Mesenchymal stem cell (in vitro differentiated cells and primary cell): ENCODE data around the gene BMI1.

Source experiments
- DNase-seq: peaks from one replicate; pipeline ENCODE4 v3.0.0-alpha.2; 2013
- H2AFZ ChIP-seq: one replicate; pipeline ENCODE4 v1.6.1; 2013; ENCODE audit warnings: low read depth, mild to moderate bottlenecking, control low read depth, inconsistent platforms, low read length, moderate library complexity
- H2AK5ac ChIP-seq: 2 replicates; pipeline ENCODE4 v1.6.1; 2013; ENCODE audit warnings: low read length, moderate library complexity, mild to moderate bottlenecking, inconsistent platforms; ENCODE audit not compliant: severe bottlenecking
- H2BK120ac ChIP-seq: one replicate; pipeline ENCODE4 v1.6.1; 2013; ENCODE audit warnings: low read depth, mild to moderate bottlenecking, inconsistent platforms, low read length, moderate library complexity
- H2BK12ac ChIP-seq, 2 experiments: one replicate each; pipeline ENCODE4 v1.6.1; 2013; ENCODE audit warnings: inconsistent platforms in 2 of 2, low read length in 2 of 2, mild to moderate bottlenecking in 2 of 2, moderate library complexity in 2 of 2, control low read depth in 1 of 2
- H2BK15ac ChIP-seq: one replicate; pipeline ENCODE4 v1.6.1; 2013; ENCODE audit warnings: mild to moderate bottlenecking, low read depth, inconsistent platforms; ENCODE audit not compliant: poor library complexity, severe bottlenecking
- H2BK5ac ChIP-seq: 2 replicates; pipeline ENCODE4 v1.6.1; 2013; ENCODE audit warnings: low read depth, mild to moderate bottlenecking, low read length, control low read depth, inconsistent platforms; ENCODE audit not compliant: poor library complexity, severe bottlenecking
- H3K14ac ChIP-seq, 2 experiments: one replicate each; pipeline ENCODE4 v1.6.1; 2013; ENCODE audit warnings: inconsistent platforms in 2 of 2, low read length in 2 of 2, control low read depth in 1 of 2, mild to moderate bottlenecking in 1 of 2, moderate library complexity in 1 of 2
- H3K18ac ChIP-seq, 2 experiments: one replicate each; pipeline ENCODE4 v1.6.1; 2013; ENCODE audit warnings: inconsistent platforms in 2 of 2, low read length in 2 of 2, control low read depth in 1 of 2, low read depth in 1 of 2, mild to moderate bottlenecking in 1 of 2
- H3K23ac ChIP-seq, 2 experiments: one replicate each; pipeline ENCODE4 v1.6.1; 2013; ENCODE audit warnings: inconsistent platforms in 2 of 2, low read length in 2 of 2, mild to moderate bottlenecking in 2 of 2, moderate library complexity in 2 of 2, control low read depth in 1 of 2
- H3K27ac ChIP-seq: 2 replicates; pipeline ENCODE4 v1.5.1; 2013; ENCODE audit warnings: mild to moderate bottlenecking, moderate library complexity, low read length, control low read depth, inconsistent platforms; ENCODE audit not compliant: poor library complexity, severe bottlenecking
- H3K27me3 ChIP-seq, 2 experiments: 2 replicates each; pipeline versions ENCODE4 v1.6.1 to v1.7.0; 2013; ENCODE audit warnings: low read length in 2 of 2, mild to moderate bottlenecking in 2 of 2, moderate library complexity in 2 of 2, control low read depth in 1 of 2, inconsistent platforms in 1 of 2; ENCODE audit not compliant: control insufficient read depth in 1 of 2, insufficient read depth in 1 of 2
- H3K36me3 ChIP-seq, 2 experiments: 2 replicates each; pipeline versions ENCODE4 v1.6.1 to v1.7.0; 2013; ENCODE audit warnings: low read length in 2 of 2, control low read depth in 1 of 2, inconsistent platforms in 1 of 2, low read depth in 1 of 2, mild to moderate bottlenecking in 1 of 2; ENCODE audit not compliant: insufficient read depth in 2 of 2, control insufficient read depth in 1 of 2
- H3K4ac ChIP-seq, 2 experiments: one replicate each; pipeline ENCODE4 v1.6.1; 2013; ENCODE audit warnings: inconsistent platforms in 2 of 2, low read length in 2 of 2, mild to moderate bottlenecking in 2 of 2, moderate library complexity in 2 of 2, control low read depth in 1 of 2, low read depth in 1 of 2
- H3K4me1 ChIP-seq: 2 replicates; pipeline ENCODE4 v1.6.1; 2013; ENCODE audit warnings: low read depth, low read length, control low read depth; ENCODE audit not compliant: control insufficient read depth, insufficient read depth
- H3K4me2 ChIP-seq: 2 replicates; pipeline ENCODE4 v1.6.1; 2013; ENCODE audit warnings: low read length, mild to moderate bottlenecking, inconsistent platforms; ENCODE audit not compliant: poor library complexity, severe bottlenecking
- H3K4me3 ChIP-seq, 2 experiments: 2 replicates each; pipeline versions ENCODE4 v1.5.1 to v1.7.0; 2013; ENCODE audit warnings: low read length in 2 of 2, mild to moderate bottlenecking in 2 of 2, control low read depth in 1 of 2, low read depth in 1 of 2; ENCODE audit not compliant: insufficient read depth in 1 of 2
- H3K79me1 ChIP-seq: replicated peaks from 2 replicates; pipeline ENCODE4 v1.6.1; 2013; ENCODE audit warnings: mild to moderate bottlenecking, control low read depth, low read length, inconsistent platforms; ENCODE audit not compliant: poor library complexity, severe bottlenecking
- H3K9ac ChIP-seq: 2 replicates; pipeline ENCODE4 v1.7.0; 2013; ENCODE audit warnings: mild to moderate bottlenecking, low read length, moderate library complexity
- H3K9me3 ChIP-seq: 2 replicates; pipeline ENCODE4 v1.7.0; 2013; ENCODE audit warnings: mild to moderate bottlenecking, low read length; ENCODE audit not compliant: control insufficient read depth
- H4K8ac ChIP-seq: one replicate; pipeline ENCODE4 v1.6.1; 2013; ENCODE audit warnings: inconsistent platforms, mild to moderate bottlenecking, low read length, moderate library complexity
- H4K91ac ChIP-seq: one replicate; pipeline ENCODE4 v1.6.1; 2013; ENCODE audit warnings: mild to moderate bottlenecking, low read length, inconsistent platforms
- WGBS: methylation state at CpG from one replicate; pipeline ENCODE4 v1.1.7; 2013; ENCODE audit warnings: mixed read lengths; 5-methylcytosine and 5-hydroxymethylcytosine counted together

The BMI1 gene

GRCh38 chr10:22285130-22285529 is 35.8 kb upstream of the BMI1 start:
- Histone ChIP-seq H3K4me2 (no peak overlapping the region), H3K27me3 (peaks cover 1% of the 10 kb centered on the region in 2 experiments), H2BK5ac (no peak overlapping the region), H4K8ac (no peak overlapping the region), H2AK5ac (no peak overlapping the region), H3K9ac (no peak overlapping the region), H3K27ac (no peak overlapping the region), H3K23ac (no peak overlapping the region), H3K4me1 (no peaks in the 10 kb centered on the region), H2BK15ac (no peak overlapping the region), H3K36me3 (no peaks in the 10 kb centered on the region), H3K18ac (no peak overlapping the region), H2AFZ (no peak overlapping the region), H3K4me3 (no peak overlapping the region), H3K4ac (no peak overlapping the region), H3K14ac (no peak overlapping the region), H2BK120ac (no peak overlapping the region), H3K79me1 (no peaks in the 10 kb centered on the region), H2BK12ac (no peak overlapping the region), H4K91ac (no peak overlapping the region), H3K9me3 (no peaks in the 10 kb centered on the region)
- WGBS: 92% methylated on average over 3 of the region's 3 CpGs
- no peak for DNase-seq

- H2BK12ac ChIP-seq: no peak overlapping the region
- no peak overlapping the region for H2BK120ac ChIP-seq
- no peak overlapping the region for H3K9ac ChIP-seq
- no peaks in the 10 kb centered on the region for H3K36me3 ChIP-seq
- H4K8ac ChIP-seq: no peak overlapping the region
- DNase-seq: no peak
- peaks cover 0 to 13% of the 10 kb centered on the region in 2 experiments for H3K27me3 ChIP-seq
- WGBS: 100% methylated on average over 3 of the region's 3 CpGs
- no peak overlapping the region for H4K91ac ChIP-seq
- no peak overlapping the region for H2BK15ac ChIP-seq
- H3K23ac ChIP-seq: no peak overlapping the region
- no peak overlapping the region for H3K4me3 ChIP-seq
- no peak overlapping the region for H3K27ac ChIP-seq
- no peak overlapping the region for H2AK5ac ChIP-seq
- no peaks in the 10 kb centered on the region for H3K79me1 ChIP-seq
- no peak overlapping the region for H3K4ac ChIP-seq
- H3K14ac ChIP-seq: no peak overlapping the region
- H3K9me3 ChIP-seq: no peaks in the 10 kb centered on the region
- H3K4me2 ChIP-seq: no peak overlapping the region
- H2AFZ ChIP-seq: no peak overlapping the region
- no peak overlapping the region for H3K18ac ChIP-seq
- H2BK5ac ChIP-seq: no peak overlapping the region
- H3K4me1 ChIP-seq: no peaks in the 10 kb centered on the region
These were observed 27.0 kb upstream of the BMI1 start for GRCh38 chr10:22293747-22294404.

- Histone ChIP-seq H3K4me2 (no peak overlapping the region), H4K8ac (no peak overlapping the region), H2AK5ac (no peak overlapping the region), H3K9ac (no peak overlapping the region), H3K9me3 (no peaks in the 10 kb centered on the region), H3K18ac (no peak overlapping the region), H2BK15ac (no peak overlapping the region), H3K4me1 (no peaks in the 10 kb centered on the region), H2BK120ac (no peak overlapping the region), H3K36me3 (no peaks in the 10 kb centered on the region), H3K27ac (no peak overlapping the region), H4K91ac (no peak overlapping the region), H2BK5ac (no peak overlapping the region), H3K14ac (no peak overlapping the region), H3K23ac (no peak overlapping the region), H3K79me1 (no peaks in the 10 kb centered on the region), H3K4me3 (no peak overlapping the region), H2BK12ac (no peak overlapping the region), H3K27me3 (peaks cover 0 to 13% of the 10 kb centered on the region in 2 experiments), H3K4ac (no peak overlapping the region), H2AFZ (no peak overlapping the region)
- DNase-seq: no peak
- 71% methylated on average over 1 of the region's 2 CpGs for WGBS
These were observed 26.2 kb upstream of the BMI1 start for GRCh38 chr10:22294694-22295093.

- Histone ChIP-seq H2AK5ac (no peak overlapping the region), H3K4me3 (no peak overlapping the region), H2BK120ac (no peak overlapping the region), H3K9me3 (no peaks in the 10 kb centered on the region), H3K4ac (no peak overlapping the region), H3K27me3 (peaks cover 0 to 10% of the 10 kb centered on the region in 2 experiments), H4K8ac (no peak overlapping the region), H2BK12ac (no peak overlapping the region), H3K4me2 (no peak overlapping the region), H3K36me3 (no peaks in the 10 kb centered on the region), H3K14ac (no peak overlapping the region), H3K27ac (no peak overlapping the region), H3K79me1 (no peaks in the 10 kb centered on the region), H2AFZ (no peak overlapping the region), H2BK15ac (no peak overlapping the region), H3K9ac (no peak overlapping the region), H3K18ac (no peak overlapping the region), H2BK5ac (no peak overlapping the region), H4K91ac (no peak overlapping the region), H3K23ac (no peak overlapping the region), H3K4me1 (no peaks in the 10 kb centered on the region)
- no peak for DNase-seq
- WGBS: 91% methylated on average over 4 of the region's 4 CpGs
These were observed 19.7 kb upstream of the BMI1 start for GRCh38 chr10:22301193-22301592.
